Pulmonary artery endothelial cell (primary cell): ENCODE data around the gene PRSS50. TPM values are rescaled to one million over a fixed set of nuclear protein-coding genes. Genes with fewer than 3 reads are reported as not detected.

Experiments
- DNase-seq: peaks from one replicate; pipeline ENCODE4 v3.0.0-alpha.2; 2011; ENCODE audit warnings: low read depth, low spot score
- total RNA-seq: library from RNA; depleted of rRNA; stranded (reverse); fragments of >200 nt; gene quantifications from 2 replicates; pipeline ENCODE4 v1.2.3, GENCODE V29; 2014

PRSS50 gene
- total RNA-seq, 1 donor from 2014 or later: not detected

DNA sequence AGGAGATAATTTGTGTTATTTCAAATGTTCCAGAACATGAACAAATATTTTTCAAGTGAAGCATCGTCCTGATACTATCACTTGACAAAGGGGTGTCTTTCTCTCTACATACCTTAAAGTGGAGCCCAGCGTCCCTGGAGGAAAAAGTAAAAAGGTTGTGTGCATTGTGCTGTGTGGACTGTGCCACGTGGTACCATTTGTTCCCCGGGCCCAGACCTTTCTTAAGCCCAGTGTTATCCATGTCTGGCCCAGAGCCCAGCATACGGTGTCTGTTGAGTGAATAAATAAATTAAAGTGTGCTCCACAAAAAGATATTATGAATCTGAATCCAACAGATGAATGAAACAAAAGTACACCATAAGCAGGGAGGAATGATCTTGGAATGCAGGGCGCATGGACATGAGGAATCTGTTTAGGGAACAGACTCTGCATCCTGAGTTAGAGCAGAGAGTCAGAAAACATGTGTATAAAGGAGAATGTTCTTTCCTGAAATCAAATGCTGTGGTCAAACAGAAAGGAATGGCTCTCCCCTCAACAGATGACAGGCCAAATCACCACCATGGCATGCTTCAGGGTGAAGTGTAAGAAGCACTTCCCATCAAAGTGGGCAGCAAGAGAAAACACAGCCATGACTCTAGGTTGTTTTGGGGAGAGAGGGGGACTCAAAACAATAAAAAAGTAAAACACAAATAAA, 8.1 kb upstream of the PRSS50 start:
- no peak for DNase-seq

DNA sequence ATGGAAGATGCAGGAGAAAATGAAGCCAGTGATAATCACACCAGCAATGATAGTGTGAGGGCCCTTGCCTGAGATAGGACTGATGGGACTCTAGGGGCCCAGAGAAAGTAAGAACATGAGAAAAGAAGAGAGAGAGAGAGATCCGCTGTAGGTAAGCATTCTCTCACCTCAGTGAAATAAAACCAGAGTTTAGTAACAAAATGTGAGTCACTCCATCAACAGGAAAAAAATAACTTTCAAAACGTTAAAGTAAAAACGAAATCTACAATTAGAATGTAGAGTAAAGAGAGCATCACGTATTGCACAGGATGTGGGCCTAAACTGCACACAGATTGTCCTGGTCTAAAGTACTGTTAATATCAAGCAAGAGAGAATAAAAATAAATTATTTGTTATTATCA, 6.8 kb upstream of the PRSS50 start:
- no peak for DNase-seq

DNA sequence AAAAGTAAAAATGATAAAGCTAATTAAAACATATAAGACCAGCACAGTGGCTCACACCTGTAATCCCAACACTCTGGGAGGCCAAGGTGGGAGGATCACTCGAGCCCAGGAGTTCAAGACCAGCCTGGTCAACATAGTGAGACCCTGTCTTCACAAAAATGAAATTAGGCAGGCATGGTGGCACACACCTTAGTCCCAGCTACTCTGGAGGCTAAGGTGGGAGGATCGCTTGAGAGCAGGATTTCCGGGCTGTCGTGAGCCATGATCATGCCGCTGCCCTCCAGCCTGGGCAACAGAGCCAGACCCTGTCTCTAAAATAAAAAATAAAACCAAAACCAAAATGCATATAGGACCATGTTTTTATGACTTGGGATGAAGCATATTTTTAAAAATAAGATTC, 4.8 kb upstream of the PRSS50 start:
- DNase-seq: no peak

DNA sequence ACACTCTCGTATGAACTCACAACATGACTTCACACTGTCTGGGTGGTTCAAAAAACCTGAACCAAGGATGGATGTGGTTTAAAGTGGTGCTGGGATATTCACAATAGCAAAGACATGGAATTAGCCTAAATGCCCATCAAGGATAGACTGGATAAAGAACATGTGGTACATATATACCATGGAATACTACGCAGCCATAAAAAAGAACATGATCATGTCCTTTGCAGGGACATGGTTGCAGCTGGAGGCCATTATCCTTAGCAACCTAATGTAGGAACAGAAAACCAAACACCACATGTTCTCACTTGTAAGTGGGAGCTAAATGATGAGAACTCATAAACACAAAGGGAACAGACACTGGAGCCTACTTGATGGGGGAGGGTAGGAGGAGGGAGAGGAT, 3.3 kb upstream of the PRSS50 start:
- no peak for DNase-seq

DNA sequence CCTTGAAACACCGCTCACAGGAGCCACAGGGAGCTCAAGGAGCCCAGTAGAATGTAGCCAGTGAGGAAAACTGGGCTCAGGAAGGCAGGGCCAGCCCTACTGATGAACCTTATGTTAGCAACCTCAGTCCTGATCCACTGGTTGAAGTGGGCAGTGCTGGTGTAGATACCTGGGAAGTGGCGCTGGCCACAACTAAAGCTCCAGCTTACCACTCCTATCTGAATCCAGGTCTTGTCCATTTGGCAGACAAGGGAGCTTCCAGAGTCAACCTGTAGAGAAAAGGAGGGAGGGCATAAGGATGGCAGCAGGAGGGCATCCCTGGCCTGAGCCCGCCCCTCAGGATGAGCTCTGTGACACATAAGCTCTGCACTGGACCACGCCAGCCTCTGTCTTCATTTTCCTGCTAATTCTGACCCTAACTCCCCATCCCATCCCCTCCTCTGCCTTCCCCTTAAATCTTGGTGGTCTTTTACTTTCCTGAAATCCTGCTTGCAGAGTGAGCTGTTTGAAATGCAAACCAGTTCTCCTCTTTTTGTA, 2.1 kb upstream of the PRSS50 start:
- DNase-seq: no peak

DNA sequence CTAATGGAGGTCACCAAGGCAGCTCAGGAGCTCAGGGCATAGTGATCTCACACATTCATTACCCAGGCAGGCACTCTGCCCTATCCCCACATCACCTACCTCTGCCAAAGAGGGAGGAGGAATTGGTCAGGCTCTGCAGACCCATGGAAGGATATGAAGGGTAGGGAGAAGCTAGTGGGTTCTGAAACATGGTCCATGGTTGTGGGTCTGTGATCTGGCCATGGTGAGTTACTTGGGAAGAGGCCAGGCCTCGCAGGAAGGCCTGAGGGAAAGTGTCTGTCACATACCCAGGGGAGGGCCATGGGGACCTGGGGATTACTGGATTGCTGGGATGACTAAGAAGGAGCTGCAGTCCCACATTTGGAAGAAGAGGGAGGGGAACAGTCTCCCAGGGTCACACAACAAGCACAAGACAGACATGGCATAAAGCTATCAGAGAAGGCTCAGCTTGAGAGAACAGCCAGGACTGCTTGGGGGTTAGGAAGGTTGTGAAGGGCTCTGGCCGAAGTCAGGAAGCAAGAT, 1.4 kb upstream of the PRSS50 start:
- no peak for DNase-seq

DNA sequence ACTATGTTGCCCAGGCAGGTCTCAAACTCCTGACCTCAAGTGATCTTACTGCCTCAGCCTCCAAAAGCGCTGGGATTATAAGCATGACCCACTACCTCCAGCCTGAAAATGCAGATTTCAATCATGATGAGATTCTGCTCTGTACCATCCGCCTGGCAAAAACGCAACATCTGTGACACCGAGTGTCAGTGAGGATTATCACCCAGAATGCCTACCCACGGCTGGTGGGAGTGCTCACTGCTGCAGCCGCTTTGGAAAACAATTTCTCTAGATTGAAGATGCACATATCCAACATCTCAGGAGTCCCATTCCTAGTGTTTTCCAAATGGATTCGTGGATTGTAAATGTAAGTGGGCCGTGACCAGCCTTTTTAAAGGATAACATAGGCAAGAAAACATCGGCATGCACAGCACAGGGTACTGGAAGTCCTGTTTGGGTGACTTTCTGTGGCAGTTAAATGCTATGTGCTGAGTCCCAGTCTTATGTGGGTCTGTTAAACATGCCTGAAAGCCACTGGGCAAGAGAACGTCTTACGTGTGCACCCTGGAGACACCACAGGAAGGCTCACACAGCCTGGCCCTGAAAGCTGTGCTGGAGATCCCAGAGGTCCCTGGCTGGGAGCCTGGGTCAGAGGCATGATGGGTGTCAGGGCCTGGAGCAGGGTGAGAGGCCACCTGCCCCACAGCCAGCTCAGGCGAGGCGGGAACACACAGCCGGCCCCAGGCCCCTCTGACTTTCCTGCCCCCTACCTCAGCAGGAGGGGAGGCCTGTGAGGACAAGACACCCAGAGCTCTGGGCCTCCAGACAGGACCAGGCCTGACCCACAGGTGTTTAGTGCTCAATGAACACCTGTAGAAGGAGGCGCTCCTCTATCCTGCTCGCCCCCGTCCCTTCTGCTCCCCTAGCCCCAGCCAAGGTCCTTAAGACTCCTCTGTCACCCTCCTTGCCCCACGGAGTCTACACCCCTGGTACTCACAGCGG, 918 bp downstream of the PRSS50 start:
- no peak for DNase-seq

DNA sequence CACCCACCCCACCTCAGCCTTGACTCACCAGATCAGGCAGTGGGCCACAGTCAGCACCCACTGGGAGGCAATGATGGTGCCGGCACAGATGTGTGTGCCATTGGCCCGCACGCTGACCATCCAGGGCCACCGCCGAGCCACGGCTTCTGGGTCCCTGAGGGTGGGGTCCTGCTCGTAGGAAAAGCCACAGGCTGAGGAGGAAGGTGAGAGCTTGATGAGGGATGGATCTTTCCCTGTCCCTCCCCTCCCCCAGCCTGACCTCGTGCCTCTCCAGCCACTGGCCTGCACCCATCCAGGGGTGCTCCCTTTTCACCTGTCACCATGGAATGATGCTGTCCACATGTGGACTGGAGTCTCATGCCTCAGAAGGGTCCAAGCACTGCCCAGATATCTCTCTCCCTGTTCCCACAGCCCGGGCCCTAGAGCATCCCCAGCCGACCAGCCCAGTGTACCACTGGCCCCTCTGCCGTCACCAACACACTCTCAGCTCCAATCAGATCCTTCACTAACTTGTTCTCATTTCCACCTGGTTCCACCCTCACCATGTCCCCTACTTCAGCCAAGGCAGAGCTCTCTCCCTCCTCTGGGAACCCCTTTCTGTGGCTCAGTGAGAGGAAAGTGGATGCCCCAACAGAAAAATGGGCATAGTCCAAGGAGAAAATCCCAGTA, 2.0 kb downstream of the PRSS50 start:
- DNase-seq: no peak

DNA sequence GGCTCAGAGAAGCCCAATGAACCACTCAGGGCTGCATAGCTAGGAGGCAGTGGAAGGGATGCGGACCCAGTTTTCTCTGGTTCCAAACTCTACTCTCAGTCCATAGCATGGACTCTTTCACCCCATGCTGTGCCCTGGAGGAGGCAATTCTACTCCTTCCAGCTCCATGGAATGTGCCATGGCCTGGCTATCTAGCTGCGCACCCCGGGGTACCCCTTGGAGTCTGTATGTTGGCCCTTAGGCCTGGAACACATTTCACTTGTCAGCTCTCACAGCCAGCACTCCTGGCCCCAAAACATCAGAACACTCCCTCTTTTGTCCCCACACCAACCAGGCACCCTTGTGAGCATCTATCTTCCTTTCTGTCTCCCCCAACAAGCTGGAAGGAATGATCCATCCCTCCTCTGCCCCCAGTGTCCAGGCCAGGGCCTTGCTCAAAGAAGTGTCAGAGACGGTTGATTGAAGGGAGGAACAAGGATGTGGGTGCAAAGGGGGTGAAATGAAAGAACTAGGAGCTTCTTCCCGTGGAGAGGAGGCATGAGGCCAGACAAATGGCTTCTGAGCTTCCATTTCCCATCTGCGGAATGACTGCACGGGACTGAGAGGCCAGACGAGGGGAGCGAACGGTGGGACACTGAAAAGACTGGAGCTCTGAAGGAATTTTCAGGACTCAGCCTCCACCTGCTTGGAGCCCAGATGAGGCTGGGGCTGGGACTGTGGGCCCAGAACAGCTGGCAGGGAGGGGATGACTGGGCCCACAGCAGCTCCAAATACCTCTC, 2.8 kb downstream of the PRSS50 start:
- DNase-seq: no peak

DNA sequence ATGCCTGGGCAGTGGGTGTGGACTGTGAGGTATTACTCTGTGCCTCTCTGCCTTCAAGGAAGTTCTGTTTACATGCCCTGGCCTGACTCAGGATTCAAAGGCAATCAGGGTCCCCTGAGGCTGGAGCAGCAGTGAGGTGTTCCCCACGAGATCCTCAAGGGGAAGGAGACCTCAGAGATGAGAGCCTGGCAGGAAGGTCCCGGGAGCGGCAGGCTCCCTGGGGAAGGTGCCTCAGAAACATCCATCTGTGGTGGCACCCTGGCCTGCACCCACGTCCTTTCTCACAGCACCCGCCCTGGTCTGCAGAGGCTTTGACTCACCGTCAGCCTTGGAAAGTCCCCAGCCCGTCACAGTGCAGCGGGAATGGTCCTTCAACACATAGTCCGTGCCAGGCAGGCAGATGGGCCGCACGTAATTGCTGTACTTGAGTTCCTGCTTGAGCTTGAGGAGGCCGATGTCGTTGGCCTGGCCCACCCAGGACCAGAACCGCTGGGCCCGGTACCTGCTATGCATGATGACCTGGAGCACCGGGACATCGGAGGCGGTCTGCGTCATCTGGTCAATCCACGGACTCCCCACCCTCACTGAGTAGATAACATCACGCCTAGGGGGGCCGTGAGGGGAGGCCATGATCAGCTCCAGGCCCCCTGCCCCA, 3.6 kb downstream of the PRSS50 start:
- DNase-seq: no peak

DNA sequence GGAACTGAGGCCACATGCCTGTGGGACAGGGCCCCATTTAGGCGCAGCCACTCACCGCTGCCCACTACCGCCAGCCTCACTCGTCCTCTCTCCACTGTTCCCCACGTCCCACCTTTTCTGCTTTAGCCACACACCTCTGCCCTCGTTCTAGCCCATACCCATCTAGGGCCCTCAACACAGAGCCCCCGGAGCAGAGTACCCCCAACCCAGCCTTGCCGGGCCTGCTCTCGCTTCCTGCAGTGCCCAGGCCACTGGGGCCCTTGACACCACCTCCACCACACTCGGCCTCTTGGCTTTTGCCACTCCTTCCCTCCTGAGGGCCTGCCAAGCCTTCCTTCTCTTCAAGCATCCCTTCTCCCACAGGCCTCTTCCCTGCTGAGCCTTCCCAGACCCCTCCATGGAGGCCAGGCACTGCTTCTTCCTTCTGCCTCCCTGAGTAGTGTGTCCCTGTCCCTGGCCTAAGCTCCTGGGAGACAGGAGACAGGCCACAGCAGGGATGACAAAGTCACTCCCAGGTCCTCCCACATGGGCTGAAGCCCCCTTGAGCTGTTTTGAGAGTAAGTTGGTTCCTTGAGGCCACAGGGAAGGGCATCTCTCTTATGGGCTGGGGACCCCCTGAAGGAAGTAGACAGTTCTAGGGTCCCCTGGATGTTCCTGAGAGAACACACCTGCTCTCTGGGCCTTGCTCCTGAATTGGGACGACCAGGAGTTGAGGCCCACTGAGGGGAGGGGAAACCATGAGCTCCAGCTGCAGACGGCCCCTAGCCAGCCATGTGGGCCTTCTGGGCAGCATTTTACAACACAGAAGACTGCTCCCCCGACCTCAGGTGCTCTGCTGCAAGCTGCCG, 4.4 kb downstream of the PRSS50 start:
- DNase-seq: no peak

DNA sequence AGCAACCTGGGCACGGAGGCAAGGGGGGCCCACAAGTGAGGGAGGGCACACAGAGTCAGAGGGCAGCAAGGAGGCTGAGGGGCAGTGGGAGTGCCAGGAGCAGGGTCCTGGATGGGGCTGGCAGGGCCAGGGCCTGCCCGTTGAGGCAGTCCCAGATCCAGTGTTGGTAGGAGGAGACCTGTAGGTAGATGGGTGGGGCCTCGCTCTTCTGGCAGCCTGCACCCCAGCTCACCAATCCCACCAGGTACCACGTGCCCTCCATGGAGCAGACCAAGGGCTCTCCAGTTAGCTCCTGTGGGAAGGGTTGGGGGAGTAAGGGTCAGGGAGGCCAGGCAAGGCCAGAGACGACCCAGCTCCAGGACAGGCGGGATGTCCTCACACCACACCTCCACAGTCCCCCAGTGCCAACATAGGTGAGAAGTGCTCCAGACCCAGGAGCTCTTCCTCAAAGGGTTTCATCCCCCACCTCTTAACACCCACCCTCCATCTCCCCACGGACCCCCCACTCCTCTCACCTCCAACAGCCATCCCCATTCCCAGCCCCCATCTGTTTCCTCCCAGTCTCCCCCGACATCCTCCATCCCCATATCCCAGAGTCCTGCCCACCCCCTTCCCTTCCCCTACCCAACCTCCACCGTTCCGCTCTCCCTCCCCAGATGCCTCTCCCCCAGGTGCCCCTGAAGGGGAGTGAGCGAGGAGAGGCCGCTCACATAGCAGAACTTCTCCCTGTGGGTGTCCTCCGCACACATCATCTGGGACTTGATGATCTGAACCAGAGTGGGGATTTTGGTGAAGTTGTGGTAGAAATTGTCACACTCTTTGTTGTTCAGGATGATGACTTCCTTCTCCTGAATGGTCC, 5.2 kb downstream of the PRSS50 start:
- DNase-seq: no peak

DNA sequence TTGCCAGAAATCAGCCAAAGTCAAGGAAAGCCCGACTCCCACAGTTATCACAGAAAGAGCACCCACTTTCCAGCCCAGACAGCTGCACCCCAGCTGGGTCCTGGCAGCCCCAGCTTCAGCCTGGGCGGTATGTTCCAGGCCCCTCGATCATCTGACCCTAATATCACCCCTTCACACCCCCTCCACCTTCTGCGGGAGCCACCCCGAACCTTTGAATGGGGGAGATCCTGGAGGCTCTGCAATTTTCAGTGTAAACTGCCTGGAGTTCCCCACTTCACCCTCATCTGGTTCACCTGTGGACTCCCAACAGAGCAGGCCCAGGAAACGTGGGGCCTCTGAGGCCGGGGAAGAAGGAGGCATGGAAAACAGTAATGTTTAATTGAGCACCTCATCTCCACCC, 5.9 kb downstream of the PRSS50 start:
- DNase-seq: no peak

DNA sequence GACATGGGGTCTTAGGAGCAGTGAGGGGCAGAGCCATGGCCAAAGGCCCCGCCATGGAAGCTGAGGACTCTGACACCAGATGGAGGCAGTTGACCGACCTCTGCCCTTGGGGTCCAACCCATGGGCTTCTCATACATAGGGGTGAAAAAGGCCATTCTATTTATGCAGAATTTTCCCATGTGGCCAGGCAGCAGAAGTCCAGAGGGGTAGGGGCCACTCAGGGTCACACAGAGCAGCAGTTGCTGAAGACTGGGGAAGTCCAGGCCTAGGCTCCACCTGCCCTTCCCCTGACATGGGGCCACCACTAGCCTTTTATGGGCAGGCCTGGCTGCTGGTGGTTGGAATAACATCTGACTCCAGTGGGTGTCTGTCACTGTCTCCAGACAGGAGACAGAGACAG, 6.4 kb downstream of the PRSS50 start:
- DNase-seq: no peak

DNA sequence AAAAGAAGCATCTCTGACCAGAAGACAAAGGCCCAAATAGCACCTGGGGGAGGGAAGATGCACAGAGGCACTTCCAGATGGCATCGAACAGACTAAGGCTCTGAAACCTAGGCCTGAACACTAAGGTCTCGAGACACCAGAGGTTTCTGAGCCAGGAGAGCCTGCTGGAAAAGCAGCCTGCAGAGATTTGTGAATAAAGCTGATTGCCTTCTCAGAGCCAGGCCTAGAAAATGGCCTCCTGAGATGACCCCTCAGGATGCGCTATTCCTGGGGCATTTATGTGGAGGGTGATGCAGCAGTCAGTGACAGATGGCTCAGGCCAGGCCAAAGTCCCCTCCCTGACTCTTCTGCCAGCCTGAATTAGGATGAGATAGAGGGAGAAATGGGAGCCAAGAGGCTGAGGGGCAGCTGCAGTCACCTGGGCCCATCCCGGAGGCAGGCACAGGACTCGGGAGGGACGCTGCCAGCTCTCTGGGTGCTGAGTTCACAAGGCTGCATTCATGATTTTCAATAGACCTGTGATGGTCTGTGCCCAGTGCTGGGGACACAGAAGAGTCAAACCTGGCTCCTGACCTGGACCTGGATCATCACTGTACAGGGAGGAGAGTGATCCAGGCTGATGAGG, 6.9 kb downstream of the PRSS50 start:
- no peak for DNase-seq

DNA sequence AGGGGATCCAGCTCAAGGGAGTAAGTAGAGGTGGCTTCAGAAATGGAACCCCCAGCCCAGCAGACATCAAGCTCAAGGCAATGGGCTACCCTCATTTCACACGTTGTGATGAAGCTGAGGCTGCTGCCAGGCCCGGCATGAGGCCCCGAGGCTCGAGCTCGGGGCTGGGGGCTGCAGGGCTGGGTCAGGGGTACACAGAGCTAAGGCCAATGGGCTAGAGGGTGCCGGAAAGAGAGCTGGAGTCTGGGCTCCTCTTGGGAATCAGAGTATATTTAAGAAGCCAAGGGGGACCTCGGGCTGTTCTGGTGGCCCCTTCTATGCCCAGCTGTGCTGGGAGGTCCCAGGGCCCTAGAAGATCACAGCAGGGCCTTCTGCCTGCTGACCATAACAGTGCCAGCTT, 7.4 kb downstream of the PRSS50 start:
- no peak for DNase-seq

DNA sequence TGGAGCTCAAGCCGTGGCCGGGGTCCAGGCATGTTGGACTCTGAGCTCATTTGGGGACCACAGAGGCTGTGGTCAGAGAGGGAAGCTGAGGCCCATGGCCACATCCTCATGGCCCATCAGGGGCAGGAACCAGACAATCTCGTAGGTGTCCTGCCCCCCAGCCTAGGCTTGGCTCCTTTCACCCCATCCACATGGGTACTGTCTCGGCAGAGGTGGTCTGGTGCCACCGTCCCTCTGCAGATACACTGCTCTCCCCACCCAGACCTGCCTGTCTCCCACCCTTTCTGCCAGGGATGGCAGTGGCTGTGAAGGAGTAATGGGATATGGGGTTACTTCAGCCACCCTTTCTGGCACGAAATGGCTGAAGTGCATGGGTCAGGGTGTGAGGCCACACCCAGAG, 7.9 kb downstream of the PRSS50 start:
- no peak for DNase-seq

DNA sequence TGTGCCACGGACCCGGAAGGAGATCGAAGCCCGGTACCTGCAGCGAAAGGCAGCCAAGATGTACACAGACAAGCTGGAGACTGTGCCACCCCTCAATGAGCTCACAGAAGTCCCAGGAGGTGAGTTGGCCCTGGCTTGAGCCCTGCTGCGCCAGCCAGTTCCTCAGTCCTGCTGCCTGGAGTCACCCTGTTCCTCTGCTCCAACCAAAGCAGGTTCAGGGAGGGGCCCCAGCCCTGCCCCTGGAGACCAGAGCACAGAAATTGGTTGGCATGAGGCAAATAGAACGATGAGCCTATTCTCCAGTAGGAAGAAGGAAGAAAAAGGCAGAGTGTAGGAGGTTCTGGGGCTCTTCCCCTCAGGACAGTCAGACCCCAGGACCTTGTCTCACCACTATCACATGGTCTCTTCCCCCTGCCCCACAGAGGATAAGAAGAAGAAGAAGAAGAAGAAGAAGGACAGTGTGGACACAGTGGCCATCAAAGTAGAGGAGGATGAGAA, 8.5 kb downstream of the PRSS50 start:
- no peak for DNase-seq
